Measurements from ENCODE around the gene SSR4.

Gene SSR4

GRCh38 chrX:153820601-153821000, 26.1 kb downstream of the SSR4 start:
- H3K9me3 ChIP-seq (ENCODE audit: control insufficient read depth, insufficient read depth, low read depth, low read length), result no peaks in the 10 kb centered on the region
- TF ChIP-seq KLF16 (tag by site-specific recombination; IDR thresholded peaks at IDR 0.05), result no peak
- TF ChIP-seq ZNF518A (tag by site-specific recombination; conservative IDR thresholded peaks at IDR 0.05; ENCODE audit: low read depth), result no peak
- no peak for TF ChIP-seq ZNF174 (tag by site-specific recombination; IDR thresholded peaks at IDR 0.05)
- no peak for TF ChIP-seq KLF1 (tag by site-specific recombination; IDR thresholded peaks at IDR 0.05)
- TF ChIP-seq ZNF747 (tag by site-specific recombination; IDR thresholded peaks at IDR 0.05), result no peak
- no peak for TF ChIP-seq KLF17 (tag by site-specific recombination; IDR thresholded peaks at IDR 0.05)
- no peak for TF ChIP-seq PRDM1 (tag by site-specific recombination; IDR thresholded peaks at IDR 0.05)
- TF ChIP-seq ZNF513 (tag by site-specific recombination; IDR thresholded peaks at IDR 0.05), result no peak
- no peak for TF ChIP-seq ZNF692 (tag by site-specific recombination; IDR thresholded peaks at IDR 0.05)
- no peak for TF ChIP-seq ZFP69B (tag by site-specific recombination; IDR thresholded peaks at IDR 0.05)
- no peak for TF ChIP-seq ZFP3 (tag by site-specific recombination; IDR thresholded peaks at IDR 0.05; ENCODE audit: low read depth)
- TF ChIP-seq ZNF704 (tag by site-specific recombination; IDR thresholded peaks at IDR 0.05), result no peak
- TF ChIP-seq MZF1 (tag by site-specific recombination; IDR thresholded peaks at IDR 0.05; ENCODE audit: borderline replicate concordance), result no peak
- no peak for TF ChIP-seq YY1 (tag by site-specific recombination; IDR thresholded peaks at IDR 0.05)
- TF ChIP-seq ZNF626 (tag by site-specific recombination; IDR thresholded peaks at IDR 0.05), result no peak
- no peaks in the 10 kb centered on the region for H3K4me1 ChIP-seq (ENCODE audit: control insufficient read depth, insufficient read depth, low read length)
- no peak overlapping the region for H3K4me3 ChIP-seq (ENCODE audit: low read depth, low read length)
- ChIA-PET POLR2A (interaction anchor here (0.7 kb wide), 1 partner anchor 108 kb away, joined by 3 read pairs; no protein-coding TSS in a partner anchor), CTCF (interaction anchor here (0.6 to 0.7 kb wide), 4 partner anchors 58 to 112 kb away, joined by 3 to 4 read pairs (median 3); no protein-coding TSS in a partner anchor)
- H3K36me3 ChIP-seq (ENCODE audit: control insufficient read depth in 2 of 2, insufficient read depth in 1 of 2, low read length in 2 of 2), result no peaks in the 10 kb centered on the region
- H3K27ac ChIP-seq (ENCODE audit: extremely low read depth, low read depth, low read length), result no peak overlapping the region

- Histone ChIP-seq H3K4me3 (ENCODE audit: low read depth, low read length) (no peak overlapping the region), H3K9me3 (ENCODE audit: control insufficient read depth, insufficient read depth, low read depth, low read length) (no peaks in the 10 kb centered on the region), H3K36me3 (ENCODE audit: control insufficient read depth in 2 of 2, insufficient read depth in 1 of 2, low read length in 2 of 2) (no peaks in the 10 kb centered on the region), H3K4me1 (ENCODE audit: control insufficient read depth, insufficient read depth, low read length) (no peaks in the 10 kb centered on the region), H3K27ac (ENCODE audit: extremely low read depth, low read depth, low read length) (no peak overlapping the region)
- POLR2A ChIA-PET, result no interaction called here
- CTCF ChIA-PET, result interaction anchor here (0.7 kb wide), 1 partner anchor 92 kb away, joined by 3 read pairs; no protein-coding TSS in a partner anchor
- TF ChIP-seq ZEB2 (tag by site-specific recombination; IDR thresholded peaks at IDR 0.05), result no peak
- no peak for TF ChIP-seq ZNF362 (tag by site-specific recombination; IDR thresholded peaks at IDR 0.05)
- no peak for TF ChIP-seq SP7 (tag by site-specific recombination; IDR thresholded peaks at IDR 0.05)
- TF ChIP-seq ZNF324 (tag by site-specific recombination; IDR thresholded peaks at IDR 0.05), result no peak
- TF ChIP-seq ZNF558 (tag by site-specific recombination; IDR thresholded peaks at IDR 0.05), result no peak
These were observed 26.6 kb downstream of the SSR4 start for GRCh38 chrX:153821066-153821465.
